ENCODE measurements around the gene AGAP3. TPM values are rescaled to one million over a fixed set of nuclear protein-coding genes. Genes with fewer than 3 reads are reported as not detected.

AGAP3 gene
- total RNA-seq, 1 experiment from 2014 or later, result 115 TPM

- TF ChIP-seq, protein P1, sequence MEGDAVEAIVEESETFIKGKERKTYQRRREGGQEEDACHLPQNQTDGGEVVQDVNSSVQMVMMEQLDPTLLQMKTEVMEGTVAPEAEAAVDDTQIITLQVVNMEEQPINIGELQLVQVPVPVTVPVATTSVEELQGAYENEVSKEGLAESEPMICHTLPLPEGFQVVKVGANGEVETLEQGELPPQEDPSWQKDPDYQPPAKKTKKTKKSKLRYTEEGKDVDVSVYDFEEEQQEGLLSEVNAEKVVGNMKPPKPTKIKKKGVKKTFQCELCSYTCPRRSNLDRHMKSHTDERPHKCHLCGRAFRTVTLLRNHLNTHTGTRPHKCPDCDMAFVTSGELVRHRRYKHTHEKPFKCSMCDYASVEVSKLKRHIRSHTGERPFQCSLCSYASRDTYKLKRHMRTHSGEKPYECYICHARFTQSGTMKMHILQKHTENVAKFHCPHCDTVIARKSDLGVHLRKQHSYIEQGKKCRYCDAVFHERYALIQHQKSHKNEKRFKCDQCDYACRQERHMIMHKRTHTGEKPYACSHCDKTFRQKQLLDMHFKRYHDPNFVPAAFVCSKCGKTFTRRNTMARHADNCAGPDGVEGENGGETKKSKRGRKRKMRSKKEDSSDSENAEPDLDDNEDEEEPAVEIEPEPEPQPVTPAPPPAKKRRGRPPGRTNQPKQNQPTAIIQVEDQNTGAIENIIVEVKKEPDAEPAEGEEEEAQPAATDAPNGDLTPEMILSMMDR (conservative IDR thresholded peaks at IDR 0.05; ENCODE audit: low read depth, low read length), result no peak
- no peak for TF ChIP-seq EZH2 (IDR thresholded peaks at IDR 0.05; ENCODE audit: borderline replicate concordance, low read depth, low read length, poor library complexity, severe bottlenecking)
- intact Hi-C loops (cut with micrococcal nuclease; ENCODE audit: unreplicated experiment), result no loop called here
- Histone ChIP-seq H3K9me3 (ENCODE audit: low read depth, low read length, poor library complexity, severe bottlenecking) (no peaks in the 10 kb centered on the region), H3K4me3 (ENCODE audit: low read depth, low read length, poor library complexity, severe bottlenecking) (no peak overlapping the region), H3K27ac (ENCODE audit: low read depth, low read length, poor library complexity, severe bottlenecking) (no peak overlapping the region), H3K4me1 (ENCODE audit: insufficient read depth, low read length, poor library complexity, severe bottlenecking) (peaks cover 8% of the 10 kb centered on the region), H3K36me3 (ENCODE audit: insufficient read depth, low read length, poor library complexity, severe bottlenecking) (peaks cover 57% of the 10 kb centered on the region), H3K27me3 (replicated peaks; ENCODE audit: insufficient read depth, low read depth, low read length, poor library complexity) (no peaks in the 10 kb centered on the region)
- ChIA-PET CTCF (no interaction called here), POLR2A (ENCODE audit: low non-redundant PET) (no interaction called here)
- no TSS peak for BruUV-seq (replicated peaks)
- no peak for DNase-seq (ENCODE audit: low spot score)
Observed at GRCh38 chr7:151066273-151066974, 19.9 kb upstream of the AGAP3 start.

DNA sequence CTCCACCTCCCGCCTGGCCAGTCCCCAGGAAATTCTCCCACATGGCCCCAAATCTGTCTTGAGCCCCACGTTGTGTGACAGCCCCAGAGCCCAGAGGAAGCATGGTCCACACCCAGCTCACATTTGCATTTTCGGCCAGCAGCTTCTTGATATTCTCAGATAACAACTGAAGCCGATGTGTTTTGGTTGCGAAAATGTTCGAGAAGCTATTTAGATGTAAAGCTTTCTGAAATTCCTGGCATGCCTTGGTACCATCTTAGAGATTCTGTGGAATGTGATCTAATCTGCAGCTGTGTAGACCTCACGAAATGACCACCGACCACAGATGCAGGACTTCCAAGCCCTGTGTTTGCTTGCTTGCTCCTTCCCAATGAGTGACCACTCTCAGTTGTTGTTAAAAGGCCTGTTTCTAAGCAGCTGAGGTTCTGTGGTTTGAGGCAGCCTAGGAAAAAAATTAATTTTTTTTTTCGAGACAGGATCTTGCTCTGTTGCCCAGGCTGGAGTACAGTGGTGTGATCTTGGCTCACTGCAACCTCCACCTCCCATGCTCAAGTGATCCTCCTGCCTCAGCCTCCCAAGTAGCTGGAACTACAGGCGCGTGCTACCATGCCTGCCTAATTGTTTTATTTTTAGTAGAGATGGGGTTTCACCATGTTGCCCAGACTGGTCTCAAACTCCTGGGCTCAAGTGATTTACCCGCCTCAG is 18.1 kb upstream of the AGAP3 start:
- POLR2A ChIA-PET (ENCODE audit: low non-redundant PET), result no interaction called here
- peaks cover 72% of the 10 kb centered on the region for H3K36me3 ChIP-seq (ENCODE audit: insufficient read depth, low read length, poor library complexity, severe bottlenecking)

DNA sequence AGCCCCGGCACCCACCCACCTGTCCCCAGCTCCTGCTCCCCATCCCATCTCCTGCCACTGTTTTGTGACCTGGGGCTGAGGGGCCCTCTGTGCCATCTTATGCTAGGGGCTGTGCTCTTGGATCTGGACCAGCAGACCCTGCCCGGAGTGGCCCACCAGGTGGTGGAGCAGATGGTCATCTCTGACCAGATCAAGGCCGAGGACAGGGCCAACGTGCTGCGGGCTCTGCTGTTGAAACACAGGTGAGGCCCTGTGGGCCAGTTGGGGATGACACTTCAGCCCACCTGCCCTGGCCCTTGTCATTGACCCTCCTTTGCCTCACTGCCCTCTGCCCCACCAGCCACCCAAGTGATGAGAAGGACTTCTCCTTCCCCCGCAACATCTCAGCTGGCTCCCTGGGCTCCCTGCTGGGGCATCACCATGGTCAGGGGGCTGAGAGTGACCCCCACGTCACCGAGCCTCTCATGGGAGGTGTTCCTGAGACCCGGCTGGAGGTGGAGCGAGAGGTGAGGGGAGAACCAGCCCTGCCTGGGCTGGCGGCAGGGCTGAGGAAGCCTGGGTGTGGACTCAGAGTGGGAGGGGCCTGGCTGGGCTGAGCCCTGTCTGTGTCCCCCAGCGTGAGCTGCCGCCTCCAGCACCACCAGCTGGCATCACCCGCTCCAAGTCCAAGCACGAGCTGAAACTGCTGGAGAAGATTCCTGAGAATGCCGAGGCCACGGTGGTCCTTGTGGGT is 16.3 kb upstream of the AGAP3 start:
- ChIA-PET POLR2A (ENCODE audit: low non-redundant PET) (interaction anchor here (0.6 kb wide), 1 partner anchor 1077 kb away, joined by 3 read pairs; no protein-coding TSS in a partner anchor), CTCF (no interaction called here)

More for the DNA sequence above, 18.1 kb upstream of the AGAP3 start:
- Histone ChIP-seq H3K9me3 (ENCODE audit: low read depth, low read length, poor library complexity, severe bottlenecking) (no peaks in the 10 kb centered on the region), H3K4me3 (ENCODE audit: low read depth, low read length, poor library complexity, severe bottlenecking) (no peak overlapping the region), H3K27me3 (replicated peaks; ENCODE audit: insufficient read depth, low read depth, low read length, poor library complexity) (no peaks in the 10 kb centered on the region), H3K4me1 (ENCODE audit: insufficient read depth, low read length, poor library complexity, severe bottlenecking) (no peaks in the 10 kb centered on the region), H3K27ac (ENCODE audit: low read depth, low read length, poor library complexity, severe bottlenecking) (no peak overlapping the region)
- DNase-seq (ENCODE audit: low spot score), result no peak
- no peak for TF ChIP-seq EZH2 (IDR thresholded peaks at IDR 0.05; ENCODE audit: borderline replicate concordance, low read depth, low read length, poor library complexity, severe bottlenecking)
- TF ChIP-seq, protein P1 (conservative IDR thresholded peaks at IDR 0.05; ENCODE audit: low read depth, low read length), result no peak
- CTCF ChIA-PET, result no interaction called here
- BruUV-seq (replicated peaks), result no TSS peak
- intact Hi-C loops (cut with micrococcal nuclease; ENCODE audit: unreplicated experiment), result no loop called here

More for the DNA sequence above, 16.3 kb upstream of the AGAP3 start:
- intact Hi-C loops (cut with micrococcal nuclease; ENCODE audit: unreplicated experiment), result no loop called here
- Histone ChIP-seq H3K27me3 (replicated peaks; ENCODE audit: insufficient read depth, low read depth, low read length, poor library complexity) (no peaks in the 10 kb centered on the region), H3K9me3 (ENCODE audit: low read depth, low read length, poor library complexity, severe bottlenecking) (no peaks in the 10 kb centered on the region), H3K36me3 (ENCODE audit: insufficient read depth, low read length, poor library complexity, severe bottlenecking) (peaks cover 78% of the 10 kb centered on the region), H3K4me3 (ENCODE audit: low read depth, low read length, poor library complexity, severe bottlenecking) (no peak overlapping the region), H3K27ac (ENCODE audit: low read depth, low read length, poor library complexity, severe bottlenecking) (no peak overlapping the region), H3K4me1 (ENCODE audit: insufficient read depth, low read length, poor library complexity, severe bottlenecking) (no peaks in the 10 kb centered on the region)
- TF ChIP-seq EZH2 (IDR thresholded peaks at IDR 0.05; ENCODE audit: borderline replicate concordance, low read depth, low read length, poor library complexity, severe bottlenecking), result no peak
- TF ChIP-seq, protein P1 (conservative IDR thresholded peaks at IDR 0.05; ENCODE audit: low read depth, low read length), result no peak
- no TSS peak for BruUV-seq (replicated peaks)
- DNase-seq (ENCODE audit: low spot score), result no peak
